Measurements from ENCODE around the gene ATP5ME.
"Not testable (repeated sequence)": the region's sequence is repeated elsewhere in the genome, so short reads cannot be mapped to it uniquely, and the experiment has no call there.

Gene ATP5ME

DNA sequence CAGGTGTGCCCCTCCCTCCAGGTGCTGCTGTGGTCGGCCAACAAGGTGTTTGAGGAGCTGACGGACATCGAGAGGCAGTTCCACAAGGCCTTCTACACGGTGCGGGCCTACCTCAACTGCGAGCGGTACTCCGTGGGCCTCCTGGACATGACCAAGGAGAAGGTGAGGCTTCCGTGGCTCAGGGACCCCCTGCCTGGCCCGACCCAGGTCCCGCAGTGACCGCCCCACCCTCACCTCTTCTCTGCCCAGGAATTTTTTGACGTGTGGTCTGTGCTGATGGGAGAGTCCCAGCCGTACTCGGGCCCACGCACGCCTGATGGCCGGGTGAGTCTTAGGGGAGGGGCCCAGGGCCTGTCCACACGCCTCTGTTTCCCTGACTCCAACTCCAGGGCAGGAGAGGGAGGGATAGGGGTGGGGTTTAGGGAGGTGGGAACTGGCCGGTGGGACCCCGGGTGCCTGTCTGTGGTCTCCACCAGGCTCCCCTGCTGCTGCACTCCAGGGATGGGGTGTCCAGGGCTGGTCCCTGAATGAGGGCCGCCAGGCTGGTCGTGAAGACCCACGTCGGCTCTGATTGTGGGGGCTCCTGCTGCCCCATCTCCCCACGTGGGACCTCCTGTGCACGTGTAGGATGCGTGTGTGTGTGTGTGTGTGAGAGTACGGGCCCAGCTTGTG lies 20.1 kb downstream of the ATP5ME start:
- DNase-seq = no peak

- DNase-seq = no peak
These were observed 20.8 kb downstream of the ATP5ME start for GRCh38 chr4:653080-653821.

DNA sequence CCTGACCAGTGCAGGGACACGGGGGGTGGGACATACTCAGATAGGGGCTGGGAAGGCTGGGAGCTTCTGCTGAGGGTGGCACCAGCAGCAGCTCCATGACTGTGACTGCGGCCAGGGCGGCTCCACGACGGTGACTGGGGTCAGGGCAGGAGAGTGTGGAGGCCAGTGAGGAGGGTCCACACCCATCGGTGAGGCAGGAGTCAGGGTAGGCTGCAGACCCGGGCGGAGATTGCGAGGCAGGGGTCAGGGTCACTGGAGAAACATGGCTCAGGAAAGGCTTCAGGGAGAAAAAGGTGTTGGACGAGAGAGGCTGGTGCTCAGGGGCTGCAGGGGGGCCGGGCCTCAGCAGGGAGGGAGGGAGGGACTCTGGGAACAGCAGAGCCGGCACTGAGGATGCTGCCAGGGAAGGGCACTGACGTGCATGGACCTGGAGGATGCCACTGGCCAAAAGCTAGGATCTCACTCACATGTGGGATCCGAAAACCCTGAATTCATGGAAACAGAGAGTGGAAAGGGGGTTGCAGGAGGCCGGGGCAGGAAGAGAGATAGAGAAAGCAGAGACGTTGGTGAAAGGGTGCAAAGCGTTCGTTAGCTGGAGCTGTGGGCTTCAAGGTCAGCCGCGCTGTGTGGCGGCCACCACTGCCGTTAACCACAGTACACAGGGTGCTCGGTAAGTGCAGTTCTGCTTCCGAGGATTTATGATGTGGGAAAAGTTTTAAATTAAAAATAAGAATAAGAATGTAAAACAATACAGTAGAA lies 22.0 kb downstream of the ATP5ME start:
- DNase-seq = no peak

- DNase-seq = peak; percentile 48
These were observed 22.9 kb downstream of the ATP5ME start for GRCh38 chr4:650951-651883.

- no peak for DNase-seq
These were observed 23.6 kb downstream of the ATP5ME start for GRCh38 chr4:650461-650860.

DNA sequence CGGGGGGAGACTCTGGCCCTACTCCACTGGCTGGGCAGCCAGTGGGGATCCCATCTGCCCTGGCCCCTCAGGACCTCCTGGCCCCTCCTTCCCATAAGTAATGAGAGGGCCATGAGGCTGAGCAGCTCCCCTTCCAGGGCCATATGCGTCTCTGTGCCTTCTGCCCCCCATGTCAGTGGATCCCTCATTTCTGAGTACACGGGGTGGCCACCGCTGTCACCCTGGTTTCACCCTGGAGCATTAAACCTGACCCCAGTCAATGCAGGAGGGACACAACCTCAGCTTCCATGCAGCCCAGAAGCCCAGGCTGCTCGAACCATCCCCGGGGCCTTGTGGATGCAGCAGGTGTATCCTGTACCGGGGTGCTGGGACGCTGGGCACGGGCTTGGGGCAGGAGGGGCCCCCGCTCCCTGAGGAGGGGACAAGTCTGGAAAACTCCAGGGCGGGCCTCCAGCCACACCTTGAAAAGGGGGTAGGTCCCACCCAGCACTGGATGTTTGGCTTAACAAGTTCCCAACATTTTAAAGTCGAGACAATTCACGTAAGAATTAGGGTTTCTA lies 24.2 kb downstream of the ATP5ME start:
- no peak for DNase-seq

- DNase-seq = no peak
These were observed 24.8 kb downstream of the ATP5ME start for GRCh38 chr4:649293-649625.

DNA sequence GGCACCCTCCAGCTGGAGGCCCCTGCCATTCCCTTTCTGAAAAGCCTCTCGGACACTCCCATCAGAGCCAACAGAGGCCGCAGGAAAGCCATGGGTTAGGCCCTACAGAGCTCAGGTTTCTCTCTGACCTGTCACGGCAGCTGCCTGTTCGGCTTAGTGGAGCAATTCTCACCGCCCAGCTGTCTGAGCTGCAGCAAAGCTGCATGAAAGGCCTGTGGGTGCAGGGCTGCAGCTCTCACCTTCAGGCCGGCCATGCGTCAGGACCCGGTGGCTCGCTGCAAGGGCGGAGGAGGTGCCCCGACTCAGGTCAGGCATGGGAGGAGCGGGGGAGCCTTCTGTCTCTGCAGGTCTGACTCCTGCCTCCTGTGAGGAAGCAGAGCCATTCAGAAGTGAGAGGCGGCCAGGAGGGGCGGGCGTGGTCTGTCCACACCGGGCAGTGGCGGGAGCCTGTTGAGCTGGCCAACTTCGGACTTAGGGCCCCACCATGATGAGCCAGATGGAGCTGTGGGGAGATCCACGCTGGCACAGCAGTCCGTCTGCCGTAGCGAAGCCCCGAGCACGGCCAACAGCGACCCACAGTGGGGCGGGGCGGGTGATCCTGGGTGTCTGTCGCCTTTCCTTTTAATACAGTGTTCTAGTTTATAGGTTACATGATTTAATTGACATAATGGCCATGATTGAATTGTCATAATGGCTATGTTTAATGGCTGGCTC lies 25.3 kb downstream of the ATP5ME start:
- no peak for DNase-seq

GRCh38 chr4:647481-647880 lies 26.6 kb downstream of the ATP5ME start:
- DNase-seq = no peak

DNA sequence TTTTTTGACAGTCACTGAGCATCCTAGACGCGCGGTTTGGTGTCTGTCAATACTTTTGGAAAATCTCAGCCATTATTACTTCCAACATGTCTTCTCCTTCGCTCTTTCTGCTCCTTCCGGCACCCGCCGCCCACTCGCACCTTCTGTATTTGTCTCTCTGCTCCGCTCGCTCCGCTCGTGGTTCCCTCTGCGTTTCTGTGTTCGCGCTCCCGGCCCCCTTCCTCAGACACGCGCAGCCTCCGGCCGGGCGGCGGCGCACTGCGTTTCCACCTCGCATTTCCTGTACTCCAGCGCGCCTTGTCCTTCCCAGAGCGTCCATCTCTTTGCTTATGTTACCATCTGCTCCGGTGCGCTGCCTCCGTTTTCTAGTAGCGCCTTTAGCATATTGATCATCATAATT lies 27.6 kb downstream of the ATP5ME start:
- DNase-seq = no peak

DNA sequence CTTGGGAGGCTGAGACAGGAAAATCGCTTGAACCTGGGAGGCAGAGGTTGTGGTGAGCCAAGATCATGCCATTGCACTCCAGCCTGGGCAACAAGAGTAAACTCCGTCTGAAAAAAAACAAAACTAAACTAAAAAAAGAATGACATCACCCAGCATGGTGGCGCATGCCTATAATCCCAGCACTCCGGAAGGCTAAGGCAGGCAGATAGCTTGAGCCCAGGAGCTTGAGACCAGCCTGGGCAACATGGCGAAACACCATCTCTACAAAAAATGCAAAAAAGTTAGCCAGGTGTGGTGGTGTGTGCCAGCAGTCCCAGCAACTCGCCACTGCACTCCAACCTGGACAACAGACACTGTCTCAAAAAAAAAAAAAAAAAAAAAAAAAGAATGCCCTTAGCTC lies 31.7 kb downstream of the ATP5ME start:
- not testable (repeated sequence) for DNase-seq

DNA sequence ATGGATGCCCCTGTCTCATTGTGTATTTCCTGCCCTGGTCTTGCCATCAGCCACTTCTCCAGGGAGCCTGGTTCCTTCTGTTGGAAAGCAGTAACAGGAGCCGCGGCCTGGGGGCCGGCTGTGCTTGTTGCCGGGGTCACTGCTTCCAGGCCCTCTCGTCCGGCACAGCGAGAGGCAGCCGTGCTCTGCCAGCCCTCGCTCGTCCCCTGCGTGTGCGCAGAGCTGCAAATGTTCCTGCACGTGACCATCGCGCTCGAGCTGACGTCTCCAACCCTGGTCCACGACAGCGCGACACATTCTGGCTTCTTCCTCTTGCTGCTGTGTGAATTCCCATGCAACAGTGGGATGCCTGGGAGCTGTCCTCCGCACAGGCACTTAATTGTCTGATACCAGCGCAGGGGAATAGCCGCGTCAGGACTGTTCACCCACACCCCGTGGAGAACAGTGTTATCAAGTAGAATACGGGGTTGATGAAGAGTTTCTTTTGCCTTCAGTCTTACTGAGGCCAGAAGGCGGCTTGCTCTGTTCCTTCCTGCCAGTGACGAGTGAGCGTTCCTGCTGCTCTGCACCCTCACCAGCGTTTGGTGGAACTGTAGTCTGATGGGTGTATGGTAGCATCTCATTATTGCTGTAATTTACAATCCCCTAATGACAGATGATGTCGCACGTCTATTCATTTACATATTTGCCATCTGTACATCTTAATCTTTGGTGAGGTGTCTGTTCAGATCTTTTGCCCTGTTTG lies 36.4 kb downstream of the ATP5ME start:
- DNase-seq = no peak

DNA sequence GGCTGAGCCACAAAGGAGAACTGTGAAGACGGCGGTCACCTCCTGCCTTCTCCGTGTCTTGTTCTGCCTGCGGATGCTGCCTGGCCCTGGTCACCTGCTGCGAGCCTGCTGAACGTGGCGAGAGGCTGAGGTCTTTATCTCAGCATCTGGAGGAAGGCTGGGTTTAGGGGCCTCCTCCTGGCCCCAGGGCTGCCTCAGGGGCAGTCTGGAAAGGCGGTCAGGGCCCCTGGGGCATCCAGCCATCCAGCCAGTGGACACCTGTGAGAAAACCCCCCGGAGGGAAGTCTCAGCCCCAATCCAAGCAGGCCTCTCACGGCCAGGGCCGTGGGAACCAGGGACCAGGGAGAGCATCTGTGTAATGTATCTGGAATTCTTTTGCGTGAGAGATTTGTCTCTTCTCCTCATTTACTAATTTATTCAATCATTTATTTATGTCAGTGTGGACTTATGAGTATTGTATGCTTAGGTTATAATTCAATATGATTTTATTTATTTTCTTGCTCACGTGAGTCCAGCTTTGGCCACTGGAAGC lies 37.4 kb downstream of the ATP5ME start:
- no peak for DNase-seq

DNA sequence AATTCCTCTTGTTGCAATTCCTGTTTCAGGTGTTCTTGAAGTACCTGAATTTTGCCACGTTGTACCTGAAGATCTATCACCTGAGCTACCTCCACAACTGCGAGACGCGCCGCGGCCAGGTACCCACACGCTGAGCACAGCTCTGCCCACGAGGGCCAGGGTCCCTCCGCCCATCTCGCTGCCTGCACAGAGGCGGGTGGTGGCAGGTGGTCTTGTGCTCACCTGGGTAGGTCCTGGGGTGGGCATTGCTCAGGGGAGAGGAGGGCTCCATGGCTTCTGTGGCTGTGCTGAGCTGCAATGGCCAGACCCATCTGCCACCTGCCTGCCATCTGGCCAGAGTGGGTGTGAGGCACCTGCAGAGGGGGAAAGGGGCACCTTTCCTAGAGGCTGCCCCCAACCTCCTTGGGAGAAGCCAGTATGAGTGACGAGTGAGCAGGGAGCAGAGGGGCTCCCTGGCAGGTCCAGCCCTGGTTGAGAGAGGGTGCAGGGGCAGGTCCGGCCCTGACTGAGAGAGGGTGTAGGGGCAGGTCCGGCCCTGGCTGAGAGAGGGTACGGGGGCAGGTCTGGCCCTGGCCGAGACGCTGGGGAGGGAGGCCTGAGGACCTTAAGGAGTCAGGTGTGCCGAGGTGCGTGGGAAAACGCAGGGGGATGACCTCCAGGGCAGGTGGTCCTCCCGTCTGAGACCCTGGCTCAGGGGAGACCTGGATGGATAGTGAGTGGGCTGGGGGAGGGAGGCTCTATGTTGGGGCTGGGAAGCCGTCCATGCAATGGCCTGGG lies 38.0 kb downstream of the ATP5ME start:
- no peak for DNase-seq

- DNase-seq = not testable (repeated sequence)
These were observed 38.8 kb downstream of the ATP5ME start for GRCh38 chr4:635066-635835.

- no peak for DNase-seq
These were observed 39.5 kb downstream of the ATP5ME start for GRCh38 chr4:634599-634985.

- DNase-seq = no peak
These were observed 40.0 kb downstream of the ATP5ME start for GRCh38 chr4:633976-634598.

DNA sequence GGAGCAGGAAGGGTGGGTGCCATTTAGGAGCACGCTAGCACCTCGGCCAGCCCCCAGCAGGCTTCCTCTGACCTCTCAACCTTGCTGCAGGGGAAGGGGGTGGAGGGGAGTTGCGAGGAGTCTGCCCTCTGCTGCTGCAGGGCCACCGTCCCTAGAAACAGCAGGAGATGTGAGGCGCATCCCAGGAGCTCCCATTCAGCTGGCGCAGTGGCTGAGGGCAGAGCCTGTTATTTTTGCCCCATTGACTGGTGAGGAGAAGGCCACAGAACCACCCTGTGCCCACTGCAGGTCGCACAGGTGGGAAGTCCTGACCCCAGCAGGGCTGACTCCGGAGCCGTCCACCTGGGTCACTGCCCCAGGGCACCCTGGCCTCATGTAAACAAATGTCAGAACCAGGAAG lies 40.7 kb downstream of the ATP5ME start:
- DNase-seq = no peak

- no peak for DNase-seq
These were observed 41.1 kb downstream of the ATP5ME start for GRCh38 chr4:632926-633325.

Measured in NCI-H1105 treated with DMSO at 0.1 percent for 48 hours (cell line).